Measurements from ENCODE around the gene CDRT4. TPM values are rescaled to one million over a fixed set of nuclear protein-coding genes. Genes with fewer than 3 reads are reported as not detected.

The CDRT4 gene
- total and polyA plus RNA-seq, 7 experiments from 2014 or later: 0.45 to 11.6 (median 3.9) TPM

DNA sequence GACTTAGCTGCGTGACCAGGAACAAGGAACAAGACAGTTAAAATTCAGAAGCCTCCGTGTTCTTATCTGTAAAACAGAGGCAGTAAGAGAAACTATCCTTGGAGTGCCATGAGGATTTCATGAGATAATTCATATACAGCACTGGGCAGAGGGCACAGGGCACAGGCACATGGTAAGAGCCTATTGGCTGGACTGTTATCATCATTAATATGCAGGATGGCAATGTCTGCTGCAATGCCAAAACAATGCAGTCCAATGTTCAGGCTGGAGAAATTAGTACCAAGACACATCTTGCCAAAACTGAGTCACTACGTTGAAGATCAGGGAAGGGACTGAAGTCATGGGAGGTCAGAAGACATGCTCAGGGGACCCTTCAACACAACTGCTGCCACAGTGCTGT lies 13.6 kb downstream of the CDRT4 start:
- ATAC-seq (no peak), DNase-seq (no peak)
- Histone ChIP-seq H3K4me1 (ENCODE audit: control insufficient read depth in 2 of 2, insufficient read depth in 2 of 2, low read length in 2 of 2) (no peaks in the 10 kb centered on the region), H3K36me3 (ENCODE audit: control insufficient read depth in 2 of 3, insufficient read depth in 3 of 3, low read length in 3 of 3) (no peaks in the 10 kb centered on the region), H3K9me3 (ENCODE audit: control insufficient read depth in 2 of 3, low read length in 3 of 3) (no peaks in the 10 kb centered on the region), H3K27ac (ENCODE audit: low read depth, low read length) (no peak overlapping the region), H3K27me3 (ENCODE audit: control insufficient read depth in 2 of 2, insufficient read depth in 2 of 2, low read length in 2 of 2) (no peaks in the 10 kb centered on the region), H3K4me3 (ENCODE audit: low read length) (no peak overlapping the region)
- H3K36me3 Mint-ChIP-seq: peaks cover 10 to 48% (median 44%) of the 10 kb centered on the region in 5 donors
- H3K27ac Mint-ChIP-seq: no peak overlapping the region
- H3K4me1 Mint-ChIP-seq: no peaks in the 10 kb centered on the region
- intact Hi-C loops (cut with micrococcal nuclease): no loop called here
- peaks cover 0 to 20% (median 8%) of the 10 kb centered on the region in 11 donors for H3K9me3 Mint-ChIP-seq
- ChIA-PET POLR2A (no interaction called here), CTCF (interaction anchor here (0.6 kb wide), 1 partner anchor 26 kb away, joined by 4 read pairs; no protein-coding TSS in a partner anchor)
- H3K4me3 Mint-ChIP-seq: no peak overlapping the region
- no peaks in the 10 kb centered on the region for H3K27me3 Mint-ChIP-seq

DNA sequence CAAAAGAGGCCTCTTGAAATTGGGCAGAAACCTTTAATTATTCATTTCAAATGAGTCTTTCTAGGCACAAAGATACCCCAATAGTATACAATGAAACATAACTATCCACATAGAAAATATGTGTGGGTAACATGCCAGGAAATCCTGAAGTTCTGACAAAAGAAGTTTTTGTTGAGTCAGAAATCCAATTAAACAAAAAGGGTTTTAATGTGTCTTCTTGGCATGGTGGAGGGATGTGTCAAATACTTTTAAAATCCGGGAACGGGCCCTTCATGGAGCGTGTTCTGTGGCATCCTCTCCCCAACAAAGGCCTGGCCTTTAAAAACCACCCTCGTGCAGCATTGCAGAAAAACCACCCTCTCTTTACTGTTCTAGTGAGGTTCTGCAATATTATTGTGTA lies 14.2 kb downstream of the CDRT4 start:
- CTCF ChIA-PET: no interaction called here
- intact Hi-C loops (cut with micrococcal nuclease): no loop called here
- Mint-ChIP-seq H3K27me3 (no peaks in the 10 kb centered on the region), H3K4me3 (no peak overlapping the region), H3K36me3 (peaks cover 10 to 48% (median 42%) of the 10 kb centered on the region in 5 donors), H3K27ac (no peak overlapping the region), H3K9me3 (peaks cover 0 to 20% (median 8%) of the 10 kb centered on the region in 11 donors), H3K4me1 (no peaks in the 10 kb centered on the region)
- no peaks in the 10 kb centered on the region for H3K9me3 ChIP-seq (ENCODE audit: control insufficient read depth in 2 of 3, low read length in 3 of 3)
- no peaks in the 10 kb centered on the region for H3K4me1 ChIP-seq (ENCODE audit: control insufficient read depth in 2 of 2, insufficient read depth in 2 of 2, low read length in 2 of 2)
- POLR2A ChIA-PET: no interaction called here
- ATAC-seq (no peak), DNase-seq (no peak)
- H3K27me3 ChIP-seq (ENCODE audit: control insufficient read depth in 2 of 2, insufficient read depth in 2 of 2, low read length in 2 of 2): no peaks in the 10 kb centered on the region
- H3K27ac ChIP-seq (ENCODE audit: low read depth, low read length): no peak overlapping the region
- no peaks in the 10 kb centered on the region for H3K36me3 ChIP-seq (ENCODE audit: control insufficient read depth in 2 of 3, insufficient read depth in 3 of 3, low read length in 3 of 3)
- H3K4me3 ChIP-seq (ENCODE audit: low read length): no peak overlapping the region

DNA sequence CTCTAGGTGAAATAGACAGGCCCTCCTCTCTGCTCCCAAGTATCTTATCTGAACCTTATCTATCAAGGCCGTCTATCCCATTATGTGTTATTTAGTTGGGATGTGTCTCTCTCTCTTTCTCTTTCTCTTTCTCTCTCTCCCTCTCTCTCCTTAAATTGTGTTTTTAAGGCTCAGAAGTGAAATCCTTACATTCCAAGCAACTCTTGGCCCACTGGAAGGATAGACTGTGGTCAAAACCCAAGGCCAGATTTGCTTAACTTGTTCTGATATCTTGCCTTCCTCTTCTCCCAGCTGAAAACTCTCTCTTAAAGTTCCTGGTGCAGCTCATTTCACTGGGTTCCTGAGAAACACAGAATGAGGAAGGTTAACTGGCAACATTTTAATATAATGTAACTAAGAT lies 14.7 kb downstream of the CDRT4 start:
- H3K27me3 ChIP-seq (ENCODE audit: control insufficient read depth in 2 of 2, insufficient read depth in 2 of 2, low read length in 2 of 2): no peaks in the 10 kb centered on the region
- no peaks in the 10 kb centered on the region for H3K9me3 ChIP-seq (ENCODE audit: control insufficient read depth in 2 of 3, low read length in 3 of 3)
- H3K4me3 ChIP-seq (ENCODE audit: low read length): no peak overlapping the region
- ATAC-seq (no peak), DNase-seq (no peak)
- H3K4me3 Mint-ChIP-seq: no peak overlapping the region
- no peaks in the 10 kb centered on the region for H3K36me3 ChIP-seq (ENCODE audit: control insufficient read depth in 2 of 3, insufficient read depth in 3 of 3, low read length in 3 of 3)
- peaks cover 0 to 20% (median 8%) of the 10 kb centered on the region in 11 donors for H3K9me3 Mint-ChIP-seq
- no peaks in the 10 kb centered on the region for H3K4me1 Mint-ChIP-seq
- intact Hi-C loops (cut with micrococcal nuclease): no loop called here
- POLR2A ChIA-PET: no interaction called here
- CTCF ChIA-PET: no interaction called here
- H3K27ac Mint-ChIP-seq: no peak overlapping the region
- H3K27me3 Mint-ChIP-seq: no peaks in the 10 kb centered on the region
- no peak overlapping the region for H3K27ac ChIP-seq (ENCODE audit: low read depth, low read length)
- no peaks in the 10 kb centered on the region for H3K4me1 ChIP-seq (ENCODE audit: control insufficient read depth in 2 of 2, insufficient read depth in 2 of 2, low read length in 2 of 2)
- H3K36me3 Mint-ChIP-seq: peaks cover 10 to 43% (median 39%) of the 10 kb centered on the region in 5 donors

DNA sequence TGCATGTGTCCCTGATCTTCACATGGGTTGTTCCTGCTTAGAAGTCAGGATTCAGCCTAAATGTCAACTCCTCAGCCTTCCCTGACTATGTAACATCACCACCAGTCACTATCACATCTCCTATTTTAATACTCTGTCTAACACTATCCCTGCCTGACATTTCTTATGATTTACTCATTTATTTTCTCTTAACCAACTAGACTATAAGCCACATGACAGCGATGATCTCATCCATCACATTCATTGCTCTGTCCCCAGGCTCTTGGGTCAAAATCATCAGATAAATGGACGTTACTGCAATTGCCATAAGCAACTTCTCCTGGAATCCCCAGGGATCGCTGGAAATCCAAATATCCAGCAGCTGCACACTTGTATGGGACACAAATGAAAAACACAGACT lies 15.7 kb downstream of the CDRT4 start:
- H3K36me3 Mint-ChIP-seq: peaks cover 6 to 38% (median 31%) of the 10 kb centered on the region in 5 donors
- H3K27ac Mint-ChIP-seq: no peak overlapping the region
- no peak overlapping the region for H3K4me3 ChIP-seq (ENCODE audit: low read length)
- DNase-seq (no peak), ATAC-seq (no peak)
- intact Hi-C loops (cut with micrococcal nuclease): no loop called here
- H3K4me1 ChIP-seq (ENCODE audit: control insufficient read depth in 2 of 2, insufficient read depth in 2 of 2, low read length in 2 of 2): no peaks in the 10 kb centered on the region
- H3K36me3 ChIP-seq (ENCODE audit: control insufficient read depth in 2 of 3, insufficient read depth in 3 of 3, low read length in 3 of 3): no peaks in the 10 kb centered on the region
- CTCF ChIA-PET: no interaction called here
- peaks cover 0 to 14% (median 6%) of the 10 kb centered on the region in 11 donors for H3K9me3 Mint-ChIP-seq
- no peaks in the 10 kb centered on the region for H3K4me1 Mint-ChIP-seq
- no peak overlapping the region for H3K4me3 Mint-ChIP-seq
- POLR2A ChIA-PET: no interaction called here
- H3K27me3 ChIP-seq (ENCODE audit: control insufficient read depth in 2 of 2, insufficient read depth in 2 of 2, low read length in 2 of 2): no peaks in the 10 kb centered on the region
- H3K27ac ChIP-seq (ENCODE audit: low read depth, low read length): no peak overlapping the region
- no peaks in the 10 kb centered on the region for H3K9me3 ChIP-seq (ENCODE audit: control insufficient read depth in 2 of 3, low read length in 3 of 3)
- H3K27me3 Mint-ChIP-seq: no peaks in the 10 kb centered on the region

DNA sequence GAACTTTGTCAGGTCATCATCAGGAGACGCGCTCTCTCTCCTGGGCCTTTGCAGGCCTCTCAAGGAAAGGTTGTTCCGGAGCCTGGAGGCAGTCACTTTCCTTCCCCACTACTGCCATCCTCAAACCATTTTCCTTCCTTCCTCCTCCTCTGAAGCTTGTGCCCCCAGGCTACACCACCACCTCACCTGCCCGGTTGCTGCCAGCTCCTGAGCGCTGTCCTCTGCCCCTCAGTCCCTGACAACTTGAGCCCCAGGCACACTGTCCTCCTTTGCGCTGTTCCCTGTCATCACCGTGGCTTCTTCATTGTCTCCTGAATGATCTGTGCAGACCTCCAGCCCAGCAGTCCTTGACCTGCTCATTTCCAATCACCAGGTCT lies 18.9 kb downstream of the CDRT4 start:
- Mint-ChIP-seq H3K27ac (no peak overlapping the region), H3K36me3 (peaks cover 0 to 6% (median 2%) of the 10 kb centered on the region in 5 donors), H3K27me3 (no peaks in the 10 kb centered on the region), H3K9me3 (no peaks in the 10 kb centered on the region), H3K4me1 (peaks cover 5 to 19% (median 14%) of the 10 kb centered on the region in 7 donors), H3K4me3 (no peak overlapping the region)
- Histone ChIP-seq H3K4me1 (ENCODE audit: control insufficient read depth in 2 of 2, insufficient read depth in 2 of 2, low read length in 2 of 2) (no peaks in the 10 kb centered on the region), H3K27ac (ENCODE audit: low read depth, low read length) (no peak overlapping the region), H3K4me3 (ENCODE audit: low read length) (no peak overlapping the region), H3K36me3 (ENCODE audit: control insufficient read depth in 2 of 3, insufficient read depth in 3 of 3, low read length in 3 of 3) (no peaks in the 10 kb centered on the region), H3K9me3 (ENCODE audit: control insufficient read depth in 2 of 3, low read length in 3 of 3) (no peaks in the 10 kb centered on the region), H3K27me3 (ENCODE audit: control insufficient read depth in 2 of 2, insufficient read depth in 2 of 2, low read length in 2 of 2) (no peaks in the 10 kb centered on the region)
- DNase-seq (no peak), ATAC-seq (no peak)
- CTCF ChIA-PET: no interaction called here
- intact Hi-C loops (cut with micrococcal nuclease): no loop called here
- POLR2A ChIA-PET: no interaction called here

DNA sequence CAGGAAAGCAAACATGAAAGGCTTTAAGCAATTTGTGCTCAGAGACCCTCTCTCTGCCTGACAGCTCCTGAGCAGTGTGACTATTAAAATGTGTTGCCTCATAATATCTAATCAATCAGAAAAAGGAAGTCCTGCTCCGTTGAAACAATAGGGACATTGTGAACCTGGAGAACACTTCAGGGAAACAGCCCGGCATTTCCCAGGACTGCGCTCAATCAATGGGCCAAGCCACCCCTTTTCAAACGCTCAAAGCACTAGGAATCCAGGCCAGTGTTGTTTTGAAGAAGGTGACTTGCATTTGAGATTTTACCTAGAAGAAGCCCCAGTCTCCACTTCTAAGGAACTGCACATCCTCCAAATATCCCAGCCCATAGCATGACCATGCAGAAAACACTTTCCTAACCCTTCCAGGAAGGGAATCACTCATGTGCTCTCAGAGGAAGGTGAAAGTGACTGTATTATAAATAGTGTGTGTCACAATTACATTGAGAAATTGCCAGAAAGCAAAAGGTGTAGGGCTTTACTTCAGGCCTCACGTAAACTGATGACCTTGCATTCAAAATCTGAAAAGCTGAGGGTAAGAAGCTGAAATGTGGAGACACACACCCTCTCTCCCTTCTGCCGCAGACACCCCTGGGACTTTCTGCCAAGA lies 19.4 kb downstream of the CDRT4 start:
- Histone ChIP-seq H3K36me3 (ENCODE audit: control insufficient read depth in 2 of 3, insufficient read depth in 3 of 3, low read length in 3 of 3) (no peaks in the 10 kb centered on the region), H3K9me3 (ENCODE audit: control insufficient read depth in 2 of 3, low read length in 3 of 3) (no peaks in the 10 kb centered on the region), H3K27me3 (ENCODE audit: control insufficient read depth in 2 of 2, insufficient read depth in 2 of 2, low read length in 2 of 2) (no peaks in the 10 kb centered on the region), H3K4me1 (ENCODE audit: control insufficient read depth in 2 of 2, insufficient read depth in 2 of 2, low read length in 2 of 2) (no peaks in the 10 kb centered on the region), H3K27ac (ENCODE audit: low read depth, low read length) (no peak overlapping the region), H3K4me3 (ENCODE audit: low read length) (no peak overlapping the region)
- no peaks in the 10 kb centered on the region for H3K27me3 Mint-ChIP-seq
- DNase-seq (no peak), ATAC-seq (no peak)
- H3K4me1 Mint-ChIP-seq: peaks cover 5 to 19% (median 14%) of the 10 kb centered on the region in 7 donors
- no peak overlapping the region for H3K4me3 Mint-ChIP-seq
- peaks cover 0 to 4% (median 0%) of the 10 kb centered on the region in 5 donors for H3K36me3 Mint-ChIP-seq
- ChIA-PET POLR2A (no interaction called here), CTCF (no interaction called here)
- intact Hi-C loops (cut with micrococcal nuclease): no loop called here
- no peak overlapping the region for H3K27ac Mint-ChIP-seq
- H3K9me3 Mint-ChIP-seq: no peaks in the 10 kb centered on the region

DNA sequence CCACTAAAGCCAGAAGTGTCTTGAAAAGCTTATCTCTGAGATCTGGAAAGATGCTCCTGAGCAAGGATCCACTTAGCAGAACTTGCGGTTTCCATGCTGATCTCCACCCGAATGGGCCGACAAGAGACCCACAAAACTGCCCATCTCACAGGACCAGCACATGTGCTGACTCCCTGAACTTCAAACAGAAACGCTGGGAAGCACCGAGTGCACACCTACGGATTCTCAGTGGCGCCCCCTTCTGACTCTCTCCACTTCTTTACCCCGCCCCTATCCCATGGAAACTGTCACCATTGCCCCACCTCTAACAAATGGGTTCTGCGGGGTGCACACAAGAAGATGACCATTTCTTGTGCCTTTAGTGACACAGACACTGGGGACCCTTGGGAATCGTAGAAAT lies 21.4 kb downstream of the CDRT4 start:
- CTCF ChIA-PET: no interaction called here
- H3K36me3 Mint-ChIP-seq: peaks cover 0 to 14% (median 4%) of the 10 kb centered on the region in 5 donors
- H3K4me3 ChIP-seq (ENCODE audit: low read length): no peak overlapping the region
- intact Hi-C loops (cut with micrococcal nuclease): no loop called here
- no peaks in the 10 kb centered on the region for H3K27me3 Mint-ChIP-seq
- DNase-seq (no peak), ATAC-seq (no peak)
- no peak overlapping the region for H3K4me3 Mint-ChIP-seq
- no peak overlapping the region for H3K27ac Mint-ChIP-seq
- H3K27ac ChIP-seq (ENCODE audit: low read depth, low read length): no peak overlapping the region
- H3K36me3 ChIP-seq (ENCODE audit: control insufficient read depth in 2 of 3, insufficient read depth in 3 of 3, low read length in 3 of 3): no peaks in the 10 kb centered on the region
- H3K9me3 Mint-ChIP-seq: no peaks in the 10 kb centered on the region
- peaks cover 5 to 19% (median 14%) of the 10 kb centered on the region in 7 donors for H3K4me1 Mint-ChIP-seq
- no peaks in the 10 kb centered on the region for H3K9me3 ChIP-seq (ENCODE audit: control insufficient read depth in 2 of 3, low read length in 3 of 3)
- no peaks in the 10 kb centered on the region for H3K27me3 ChIP-seq (ENCODE audit: control insufficient read depth in 2 of 2, insufficient read depth in 2 of 2, low read length in 2 of 2)
- H3K4me1 ChIP-seq (ENCODE audit: control insufficient read depth in 2 of 2, insufficient read depth in 2 of 2, low read length in 2 of 2): no peaks in the 10 kb centered on the region
- POLR2A ChIA-PET: no interaction called here

Measured in naive thymus-derived CD4-positive, alpha-beta T cell (primary cell).